GM12891 (cell line): ENCODE measurements around the gene SLC8A2.

ENCODE experiments used
- DNase-seq: peaks from one replicate; pipeline ENCODE4 v3.0.0; 2011; ENCODE audit warnings: low spot score; ENCODE audit not compliant: insufficient read length
- FAIRE-seq: peaks from 2 replicates; lab custom pipeline; 2011; peaks lifted over from hg19 to GRCh38; lab: Jason Lieb, UNC
- PAX5 ChIP-seq: IDR thresholded peaks from 2 replicates; pipeline ENCODE4 v1.6.1; 2011; ENCODE audit warnings: low read length, moderate library complexity, mild to moderate bottlenecking; ENCODE audit not compliant: insufficient read depth, severe bottlenecking
- POLR2A ChIP-seq: IDR thresholded peaks from 2 replicates; pipeline ENCODE4 v1.6.1; 2011; ENCODE audit warnings: low read depth, low read length, control low read depth
- POLR2AphosphoS5 ChIP-seq: IDR thresholded peaks from 2 replicates; pipeline ENCODE4 v1.6.1; 2011; ENCODE audit warnings: low read depth, low read length, control low read depth
- POU2F2 ChIP-seq: IDR thresholded peaks from 2 replicates; pipeline ENCODE4 v1.6.1; 2011; ENCODE audit warnings: low read depth, mild to moderate bottlenecking, control low read depth, low read length, moderate library complexity
- SPI1 ChIP-seq: IDR thresholded peaks from 2 replicates; pipeline ENCODE4 v1.6.1; 2011; ENCODE audit warnings: low read depth, low read length, control low read depth
- TAF1 ChIP-seq: IDR thresholded peaks from 2 replicates; pipeline ENCODE4 v1.6.1; 2011; ENCODE audit warnings: low read depth, low read length, control low read depth

SLC8A2 gene

GRCh38 chr19:47435196-47435595 is 36.5 kb downstream of the SLC8A2 start:
- DNase-seq, result no peak
- TF ChIP-seq POLR2A, result no peak
- TF ChIP-seq SPI1, result peak; percentile 85
- FAIRE-seq, result peak; percentile 82

- TF ChIP-seq TAF1, result no peak
- TF ChIP-seq POU2F2, result no peak
- TF ChIP-seq PAX5, result no peak
- TF ChIP-seq POLR2A, result no peak
- no peak for TF ChIP-seq POLR2AphosphoS5
- TF ChIP-seq SPI1, result no peak
- DNase-seq, result no peak
- FAIRE-seq, result no peak
Observed at GRCh38 chr19:47434088-47434487, 37.6 kb downstream of the SLC8A2 start.

- TF ChIP-seq PAX5, result no peak
- no peak for TF ChIP-seq POLR2A
- TF ChIP-seq SPI1, result peak; percentile 49
- TF ChIP-seq POLR2AphosphoS5, result no peak
- no peak for DNase-seq
Observed at GRCh38 chr19:47433121-47433520, 38.6 kb downstream of the SLC8A2 start.

GRCh38 chr19:47432499-47432898 is 39.2 kb downstream of the SLC8A2 start:
- FAIRE-seq (no peak), DNase-seq (no peak)
- no peak for TF ChIP-seq POLR2A

More at GRCh38 chr19:47433121-47433520, 38.6 kb downstream of the SLC8A2 start:
- peak; percentile 40 for FAIRE-seq

- TF ChIP-seq SPI1 (no peak), PAX5 (no peak), TAF1 (no peak), POLR2A (no peak), POU2F2 (no peak), POLR2AphosphoS5 (no peak)
- DNase-seq (no peak), FAIRE-seq (no peak)
Observed at GRCh38 chr19:47432091-47432490, 39.6 kb downstream of the SLC8A2 start.

GRCh38 chr19:47430041-47430802 is 41.5 kb downstream of the SLC8A2 start:
- DNase-seq, result no peak
- TF ChIP-seq SPI1, result no peak
- no peak for TF ChIP-seq POLR2A
- TF ChIP-seq TAF1, result no peak
- TF ChIP-seq PAX5, result no peak
- no peak for TF ChIP-seq POU2F2
- TF ChIP-seq POLR2AphosphoS5, result no peak
- FAIRE-seq, result peak; percentile 56

- no peak for FAIRE-seq
- DNase-seq, result no peak
- TF ChIP-seq TAF1 (no peak), POLR2A (no peak), PAX5 (no peak), SPI1 (no peak), POU2F2 (no peak), POLR2AphosphoS5 (no peak)
Observed at GRCh38 chr19:47429140-47429793, 42.4 kb downstream of the SLC8A2 start.

GRCh38 chr19:47428177-47428894 is 43.4 kb downstream of the SLC8A2 start:
- DNase-seq (peak; percentile 77), FAIRE-seq (peak; percentile 90)
- TF ChIP-seq SPI1 (no peak), POLR2A (no peak), TAF1 (no peak), POLR2AphosphoS5 (no peak), POU2F2 (no peak), PAX5 (no peak)
